ENCODE measurements around the gene CYP1B1. TPM values are rescaled to one million over a fixed set of nuclear protein-coding genes. Genes with fewer than 3 reads are reported as not detected.

The CYP1B1 gene
- 0.78 and 2.1 TPM in 2 replicates for total RNA-seq

DNA sequence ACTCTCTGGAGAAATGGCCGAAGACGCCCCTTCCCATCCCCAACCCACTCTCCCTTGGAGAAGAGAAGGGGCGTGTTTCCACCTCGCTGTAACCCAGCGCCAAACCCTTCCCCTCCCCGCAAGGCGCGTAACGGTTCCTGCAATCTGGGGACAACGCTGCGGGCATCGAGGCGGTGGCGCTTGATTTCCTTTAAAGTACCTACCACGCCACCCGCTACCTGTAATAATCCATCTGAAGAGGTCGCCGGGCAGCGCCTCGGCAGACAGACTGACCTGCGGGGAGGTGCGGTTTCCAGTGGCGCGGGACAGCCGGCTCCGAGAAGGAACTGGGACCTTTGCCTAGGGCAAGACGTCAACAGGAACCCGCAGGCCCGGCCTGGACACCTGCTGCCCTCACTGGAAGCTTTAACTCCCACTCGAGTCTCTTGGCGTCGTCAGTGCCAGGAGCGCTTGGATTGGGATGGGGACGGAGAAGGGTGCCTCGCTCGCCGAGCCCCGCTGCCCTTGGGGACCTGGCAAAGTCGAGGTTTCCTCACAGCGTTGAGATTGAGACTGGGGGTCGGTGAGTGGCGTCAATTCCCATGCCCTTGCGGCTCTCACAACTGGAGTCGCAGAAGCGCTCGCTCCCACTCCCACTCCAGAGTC is at the start of gene CYP1B1:
CYP1B1 (minus strand) TSS at position 645 of the 645 bp plus-strand sequence. CDS start 763 bp downstream, outside the sequence.

Other genes with a start within 250 kb of the CYP1B1 start
- 5.1 and 7.1 TPM in 2 replicates for gene RMDN2, start 150.9 kb downstream of the CYP1B1 start, total RNA-seq